Glutamatergic neuron (in vitro differentiated cells): ENCODE data around the gene GTF2IRD2. TPM values are rescaled to one million over a fixed set of nuclear protein-coding genes. Genes with fewer than 3 reads are reported as not detected.
"Not testable (repeated sequence)": the region's sequence is repeated elsewhere in the genome, so short reads cannot be mapped to it uniquely, and the experiment has no call there.

Source experiments
- DNase-seq: peaks from one replicate; pipeline ENCODE4 v3.0.0; 2022
- H3K27ac Mint-ChIP-seq: one replicate; pipeline ENCODE4 v1.8.0; 2020; ENCODE audit warnings: mild to moderate bottlenecking, mixed read lengths, inconsistent platforms; ENCODE audit not compliant: unreplicated experiment
- H3K27me3 Mint-ChIP-seq: one replicate; pipeline ENCODE4 v1.8.0; 2020; ENCODE audit warnings: mild to moderate bottlenecking, moderate library complexity, mixed read lengths, inconsistent platforms; ENCODE audit not compliant: unreplicated experiment
- H3K36me3 Mint-ChIP-seq: one replicate; pipeline ENCODE4 v1.8.0; 2020; ENCODE audit warnings: mild to moderate bottlenecking, mixed read lengths, inconsistent platforms; ENCODE audit not compliant: unreplicated experiment
- H3K4me1 Mint-ChIP-seq: one replicate; pipeline ENCODE4 v1.8.0; 2020; ENCODE audit warnings: mild to moderate bottlenecking, low read depth, mixed read lengths, inconsistent platforms; ENCODE audit not compliant: unreplicated experiment
- H3K4me3 Mint-ChIP-seq: one replicate; pipeline ENCODE4 v1.8.0; 2020; ENCODE audit warnings: mild to moderate bottlenecking, mixed read lengths, inconsistent platforms; ENCODE audit not compliant: unreplicated experiment
- H3K9me3 Mint-ChIP-seq: one replicate; pipeline ENCODE4 v1.8.0; 2020; ENCODE audit warnings: mild to moderate bottlenecking, moderate library complexity, mixed read lengths, inconsistent platforms; ENCODE audit not compliant: unreplicated experiment
- total RNA-seq: library from RNA; stranded (reverse); fragmentation: NEBNext Ultra II Directional; extraction: Animal tissue kit (Norgen Biotek cat#: 25700); gene quantifications from one replicate; pipeline ENCODE4 v1.2.1, GENCODE V29; 2021; ENCODE audit not compliant: unreplicated experiment

GTF2IRD2 gene
- total RNA-seq, 1 donor from 2014 or later = 9.3 TPM

GRCh38 chr7:74773760-74774750 is 77.3 kb downstream of the GTF2IRD2 start, which contains the start of gene NCF1:
Gene NCF1, plus strand, starts transcription at chr7:74774011. Its CDS starts 21 bp downstream, at chr7:74774032.
- not testable (repeated sequence) for H3K27ac Mint-ChIP-seq, H3K36me3 Mint-ChIP-seq, H3K9me3 Mint-ChIP-seq, H3K4me1 Mint-ChIP-seq, DNase-seq, H3K4me3 Mint-ChIP-seq, H3K27me3 Mint-ChIP-seq

- not testable (repeated sequence) for DNase-seq, H3K27ac Mint-ChIP-seq, H3K4me1 Mint-ChIP-seq, H3K4me3 Mint-ChIP-seq, H3K36me3 Mint-ChIP-seq, H3K27me3 Mint-ChIP-seq, H3K9me3 Mint-ChIP-seq
Observed at GRCh38 chr7:74772093-74772492, 79.3 kb downstream of the GTF2IRD2 start.

GRCh38 chr7:74770062-74770461 is 81.3 kb downstream of the GTF2IRD2 start:
- not testable (repeated sequence) for DNase-seq, H3K27ac Mint-ChIP-seq, H3K9me3 Mint-ChIP-seq, H3K4me1 Mint-ChIP-seq, H3K36me3 Mint-ChIP-seq, H3K27me3 Mint-ChIP-seq, H3K4me3 Mint-ChIP-seq

- not testable (repeated sequence) for H3K4me1 Mint-ChIP-seq, H3K27ac Mint-ChIP-seq, DNase-seq, H3K27me3 Mint-ChIP-seq, H3K9me3 Mint-ChIP-seq, H3K36me3 Mint-ChIP-seq, H3K4me3 Mint-ChIP-seq
Observed at GRCh38 chr7:74766991-74767390, 84.4 kb downstream of the GTF2IRD2 start.

- not testable (repeated sequence) for H3K9me3 Mint-ChIP-seq, H3K27ac Mint-ChIP-seq, H3K4me3 Mint-ChIP-seq, DNase-seq, H3K36me3 Mint-ChIP-seq, H3K4me1 Mint-ChIP-seq, H3K27me3 Mint-ChIP-seq
Observed at GRCh38 chr7:74766509-74766908, 84.9 kb downstream of the GTF2IRD2 start.

GRCh38 chr7:74765205-74765918 is 86.0 kb downstream of the GTF2IRD2 start:
- not testable (repeated sequence) for DNase-seq, H3K4me3 Mint-ChIP-seq, H3K27me3 Mint-ChIP-seq, H3K4me1 Mint-ChIP-seq, H3K27ac Mint-ChIP-seq, H3K36me3 Mint-ChIP-seq, H3K9me3 Mint-ChIP-seq

GRCh38 chr7:74758982-74759381 is 92.4 kb downstream of the GTF2IRD2 start:
- not testable (repeated sequence) for H3K36me3 Mint-ChIP-seq, H3K9me3 Mint-ChIP-seq, H3K4me3 Mint-ChIP-seq, H3K4me1 Mint-ChIP-seq, H3K27me3 Mint-ChIP-seq, H3K27ac Mint-ChIP-seq, DNase-seq

- not testable (repeated sequence) for H3K27me3 Mint-ChIP-seq, DNase-seq, H3K9me3 Mint-ChIP-seq, H3K36me3 Mint-ChIP-seq, H3K4me3 Mint-ChIP-seq, H3K27ac Mint-ChIP-seq, H3K4me1 Mint-ChIP-seq
Observed at GRCh38 chr7:74758268-74758667, 93.1 kb downstream of the GTF2IRD2 start.

- not testable (repeated sequence) for DNase-seq, H3K4me1 Mint-ChIP-seq, H3K27me3 Mint-ChIP-seq
Observed at GRCh38 chr7:74756673-74757072, 94.7 kb downstream of the GTF2IRD2 start.

GRCh38 chr7:74753921-74754482 is 97.4 kb downstream of the GTF2IRD2 start:
- DNase-seq, H3K27me3 Mint-ChIP-seq, H3K4me3 Mint-ChIP-seq, H3K4me1 Mint-ChIP-seq, H3K27ac Mint-ChIP-seq, H3K9me3 Mint-ChIP-seq, H3K36me3 Mint-ChIP-seq: not testable (repeated sequence)

More at GRCh38 chr7:74756673-74757072, 94.7 kb downstream of the GTF2IRD2 start:
- not testable (repeated sequence) for H3K4me3 Mint-ChIP-seq, H3K9me3 Mint-ChIP-seq, H3K27ac Mint-ChIP-seq, H3K36me3 Mint-ChIP-seq
